GM21390 (cell line): ENCODE measurements around the gene ENPP7.

Source experiments
- ATAC-seq: cut with Tn5 transposase; IDR thresholded peaks from one replicate; pipeline ENCODE4 v1.9.1; 2021; ENCODE audit not compliant: unreplicated experiment

The ENPP7 gene

GRCh38 chr17:79702550-79703236, 28.1 kb upstream of the ENPP7 start:
- ATAC-seq = no peak

- no peak for ATAC-seq
Measured at GRCh38 chr17:79704691-79705090, 26.1 kb upstream of the ENPP7 start.

DNA sequence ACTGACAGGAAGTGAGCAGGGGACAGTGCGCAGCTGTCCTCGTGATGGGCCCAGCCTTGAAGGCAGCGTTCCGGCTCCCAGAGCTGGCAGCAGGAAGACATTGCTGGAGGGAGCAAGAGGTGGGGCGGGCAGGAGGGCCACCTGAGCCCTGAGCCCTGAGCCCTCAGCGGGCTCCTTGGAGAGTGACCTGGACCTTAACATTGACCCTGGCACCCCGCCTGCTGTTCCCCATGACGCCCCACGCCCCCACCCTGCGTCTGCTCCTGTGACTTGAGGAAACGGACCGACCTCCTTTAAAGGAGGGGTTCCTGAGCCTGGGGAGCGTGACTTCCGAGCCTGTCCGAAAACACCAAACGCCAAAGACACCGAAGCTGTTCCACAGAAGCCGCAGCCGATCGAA, 25.1 kb upstream of the ENPP7 start:
- no peak for ATAC-seq

- ATAC-seq = no peak
Measured at GRCh38 chr17:79706931-79707850, 23.6 kb upstream of the ENPP7 start.

GRCh38 chr17:79707931-79708891, 22.5 kb upstream of the ENPP7 start:
- ATAC-seq = no peak

DNA sequence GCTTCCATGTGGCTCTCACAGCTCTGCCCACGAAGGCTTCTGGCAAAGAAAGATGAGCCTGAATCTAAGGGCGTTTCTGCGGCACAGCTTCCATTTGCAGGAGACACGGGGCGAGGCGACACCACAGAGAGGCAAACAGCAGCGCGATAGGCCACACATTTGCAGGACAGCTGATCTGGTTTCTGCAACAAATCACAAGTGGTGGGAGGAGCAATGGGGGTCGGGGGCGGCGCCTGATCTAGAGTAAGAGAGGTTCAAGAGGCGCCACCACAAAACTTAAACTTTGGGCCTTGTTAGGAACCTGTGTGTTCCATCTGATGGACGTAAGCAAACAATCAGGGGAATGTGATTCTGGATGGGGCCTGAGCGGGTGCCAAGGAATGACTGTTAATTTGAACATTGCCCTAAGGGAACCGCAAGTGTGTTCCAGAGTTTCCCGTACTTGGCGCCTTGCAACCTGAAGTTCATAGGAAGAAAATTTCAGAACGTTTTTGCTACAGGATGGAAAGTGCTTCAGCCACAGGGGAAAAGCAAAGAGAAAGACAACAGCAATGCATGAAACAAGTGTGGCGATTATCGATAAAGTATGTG, 18.9 kb upstream of the ENPP7 start:
- no peak for ATAC-seq

DNA sequence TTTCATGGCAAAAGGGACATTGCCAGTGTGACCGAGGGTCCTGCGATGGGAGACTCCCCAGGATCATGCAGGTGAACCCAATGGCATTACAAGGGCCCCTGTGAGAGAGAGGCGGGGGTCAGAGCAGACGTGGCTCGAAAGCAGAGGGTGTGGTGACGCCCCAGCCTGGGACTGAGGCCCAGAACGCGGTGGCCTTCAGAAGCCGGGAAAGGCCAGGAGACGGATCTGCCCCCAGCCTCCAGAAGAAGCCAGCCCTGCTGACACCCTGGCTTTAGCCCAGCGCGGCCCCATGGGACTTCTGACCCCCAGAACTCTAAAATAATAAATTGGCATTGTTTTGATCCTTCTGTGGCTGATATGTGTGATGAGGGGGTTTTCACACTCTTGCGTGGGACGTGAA, 17.4 kb upstream of the ENPP7 start:
- ATAC-seq = no peak

GRCh38 chr17:79714176-79715097, 16.3 kb upstream of the ENPP7 start:
- no peak for ATAC-seq

GRCh38 chr17:79715098-79715942, 15.4 kb upstream of the ENPP7 start:
- no peak for ATAC-seq

DNA sequence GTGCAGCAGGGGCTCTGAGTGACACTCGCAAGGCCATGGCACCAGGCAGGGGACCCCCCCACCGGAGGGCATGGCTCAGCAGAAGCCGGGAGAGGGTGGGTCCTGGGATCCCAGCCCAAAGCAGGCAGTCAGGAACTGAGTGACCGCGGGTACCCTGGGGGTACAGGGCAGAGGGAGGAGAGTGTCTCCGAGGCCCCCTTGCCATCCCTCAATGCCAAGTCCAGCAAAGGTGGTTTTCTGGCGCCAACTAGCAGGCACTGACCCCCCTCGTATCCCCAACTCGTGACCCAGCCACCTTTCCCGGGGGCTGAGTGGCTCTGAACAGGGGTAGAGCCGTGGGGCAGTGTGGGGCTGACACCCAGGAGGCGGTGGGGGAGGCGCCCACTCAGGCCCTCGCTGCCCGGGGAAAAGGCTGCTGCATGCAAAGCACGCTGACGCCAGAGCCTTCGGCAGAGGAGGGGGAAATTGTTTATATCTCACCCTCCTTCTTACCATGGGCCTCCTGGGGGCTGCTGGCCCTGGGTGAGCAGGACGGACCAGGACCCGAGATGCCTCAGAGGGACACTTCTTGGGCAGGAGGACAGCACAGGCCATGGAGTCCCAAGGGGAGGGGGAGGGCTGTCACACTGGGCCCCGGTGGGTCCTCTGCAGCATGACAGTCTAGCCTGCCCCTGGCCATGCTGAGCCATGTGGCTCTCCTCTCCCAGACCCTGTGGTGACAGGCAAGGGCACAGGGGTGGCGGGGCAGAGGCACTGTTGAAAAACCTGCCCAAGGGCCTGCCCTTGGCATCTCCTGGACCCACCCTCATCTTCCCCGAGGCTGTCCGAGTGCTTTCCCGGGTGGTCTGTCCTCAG, 14.6 kb upstream of the ENPP7 start:
- no peak for ATAC-seq

DNA sequence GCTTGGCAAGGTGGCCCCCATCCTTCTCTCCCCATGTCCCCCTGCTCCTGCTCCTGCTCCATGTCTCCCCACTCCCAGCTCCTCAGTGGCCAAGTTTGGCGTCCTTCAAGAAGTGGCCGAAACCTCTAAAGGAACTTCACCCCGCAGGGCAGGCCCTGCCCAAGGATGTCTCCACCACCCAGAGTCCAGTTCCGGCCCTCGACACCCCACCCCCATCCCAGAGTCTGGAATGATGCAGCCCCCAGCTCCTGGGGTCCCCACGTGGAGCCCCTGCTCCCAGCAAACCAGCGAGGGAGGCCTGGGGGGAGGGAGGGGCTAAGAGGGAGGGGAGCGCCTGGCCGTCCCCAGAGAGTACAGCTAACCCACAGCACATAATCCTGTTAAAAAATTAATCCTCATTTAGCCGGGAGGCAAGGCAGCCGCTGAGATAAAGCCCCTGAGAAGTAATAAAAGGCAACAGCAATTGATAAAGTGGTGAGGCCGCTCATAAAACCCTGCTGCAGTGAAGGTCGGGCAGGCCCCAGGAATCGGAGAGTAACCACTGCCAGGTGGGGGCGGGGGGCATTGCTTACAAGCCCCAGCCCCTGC, 9.9 kb upstream of the ENPP7 start:
- no peak for ATAC-seq

DNA sequence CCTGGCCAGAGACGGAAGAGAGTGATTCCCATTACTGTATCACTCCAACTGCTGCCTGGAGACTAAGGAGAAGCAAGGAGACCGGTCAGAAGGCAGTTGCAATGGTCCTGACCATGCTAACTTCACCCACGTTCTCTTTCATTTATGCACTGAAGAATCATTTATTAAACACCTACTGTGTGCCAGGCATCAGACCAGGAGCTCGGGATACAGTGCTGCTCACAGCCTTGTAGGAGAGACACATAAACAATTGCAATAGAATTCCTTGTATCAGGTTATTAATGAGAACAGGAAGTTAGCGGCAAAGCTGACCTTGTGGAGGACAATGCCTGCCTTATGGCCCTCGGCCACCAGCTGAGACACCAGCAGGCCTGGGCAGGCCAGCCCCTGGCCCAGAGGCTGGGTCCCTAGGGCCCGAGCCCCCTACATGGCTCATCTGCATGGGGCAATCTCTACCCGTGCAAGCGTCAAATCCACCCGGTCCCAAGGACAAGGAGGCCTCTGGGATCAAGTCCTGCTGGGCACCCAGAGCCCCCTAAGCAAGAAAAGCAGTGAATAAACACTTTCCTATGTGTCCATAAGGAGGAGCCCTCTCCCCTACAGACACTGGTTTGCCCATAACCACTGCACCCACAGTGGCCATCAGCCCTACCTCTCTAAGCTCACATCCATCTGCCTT, 8.6 kb upstream of the ENPP7 start:
- ATAC-seq = no peak

- ATAC-seq = no peak
Measured at GRCh38 chr17:79722787-79723186, 8.0 kb upstream of the ENPP7 start.

GRCh38 chr17:79728169-79728907, 2.4 kb upstream of the ENPP7 start:
- ATAC-seq = no peak

- ATAC-seq = no peak
Measured at GRCh38 chr17:79728908-79729471, 1.8 kb upstream of the ENPP7 start.

DNA sequence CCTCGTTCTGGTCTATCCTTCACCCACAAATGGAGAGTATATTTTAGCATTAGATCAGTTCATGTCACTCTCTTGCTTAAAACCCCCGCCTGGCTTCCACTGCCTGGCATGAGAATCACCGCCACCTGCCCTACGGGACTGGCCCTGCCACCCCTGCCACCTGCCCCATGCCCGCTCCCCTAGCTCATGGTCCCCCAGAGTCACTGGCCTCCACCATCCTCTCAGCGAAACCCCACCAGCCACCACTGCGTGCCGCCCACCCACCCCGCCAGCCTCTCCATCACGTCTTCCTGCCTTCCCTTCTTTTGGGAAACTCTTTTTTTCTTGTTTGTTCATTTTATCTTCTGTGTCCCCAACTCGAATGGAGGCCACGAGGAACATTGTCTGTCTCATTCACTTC, 982 bp upstream of the ENPP7 start:
- no peak for ATAC-seq
